Osteocyte (in vitro differentiated cells): ENCODE results near the gene PHACTR1. TPM values are rescaled to one million over a fixed set of nuclear protein-coding genes. Genes with fewer than 3 reads are reported as not detected.

Source experiments
- DNase-seq: peaks from one replicate; pipeline ENCODE4 v3.0.0; 2021; ENCODE audit warnings: mixed read lengths; ENCODE audit not compliant: unreplicated experiment; ENCODE audit errors: extremely low spot score
- H3K27ac Mint-ChIP-seq: one replicate; pipeline ENCODE4 v1.8.0; 2021; ENCODE audit warnings: mild to moderate bottlenecking, mixed read lengths; ENCODE audit not compliant: unreplicated experiment
- H3K27me3 Mint-ChIP-seq: one replicate; pipeline ENCODE4 v1.8.0; 2021; ENCODE audit warnings: mixed read lengths; ENCODE audit not compliant: unreplicated experiment
- H3K36me3 Mint-ChIP-seq: one replicate; pipeline ENCODE4 v1.8.0; 2021; ENCODE audit warnings: mixed read lengths; ENCODE audit not compliant: unreplicated experiment
- H3K4me1 Mint-ChIP-seq: one replicate; pipeline ENCODE4 v1.8.0; 2021; ENCODE audit warnings: mixed read lengths; ENCODE audit not compliant: unreplicated experiment
- H3K4me3 Mint-ChIP-seq: one replicate; pipeline ENCODE4 v1.8.0; 2021; ENCODE audit warnings: mild to moderate bottlenecking, moderate library complexity, mixed read lengths; ENCODE audit not compliant: unreplicated experiment
- H3K9me3 Mint-ChIP-seq: one replicate; pipeline ENCODE4 v1.8.0; 2021; ENCODE audit warnings: mixed read lengths; ENCODE audit not compliant: unreplicated experiment
- CTCF ChIP-seq: fragments of 200-600 bp; sonication (generic); IDR thresholded peaks from 2 replicates; pipeline ENCODE4 v1.5.0; 2021; ENCODE audit warnings: antibody characterized with exemption, mild to moderate bottlenecking, moderate library complexity
- total RNA-seq: library from RNA; stranded (reverse); gene quantifications from 2 replicates; pipeline ENCODE4 v1.2.1, GENCODE V29; 2021

The PHACTR1 gene
- total RNA-seq, 1 donor from 2014 or later = 1.0 TPM

DNA sequence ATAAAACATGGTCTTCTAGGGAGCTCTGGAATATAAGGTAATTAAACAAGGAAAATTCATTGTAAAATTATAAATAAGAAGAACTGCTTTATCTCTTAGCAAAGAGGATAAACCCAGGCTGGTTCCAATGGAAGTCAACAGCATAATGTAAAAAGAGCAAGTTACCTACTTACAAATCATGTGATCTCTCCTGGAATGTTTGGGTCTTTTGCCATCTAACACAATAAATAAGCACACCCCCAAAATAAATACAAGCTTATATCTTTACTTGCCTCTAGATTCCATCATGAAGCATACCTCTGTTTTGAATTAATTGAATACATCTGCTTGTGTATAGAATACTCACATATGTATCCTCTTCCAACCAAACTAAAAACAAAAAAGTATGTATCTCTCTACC lies 2.5 kb upstream of the PHACTR1 start:
- H3K36me3 Mint-ChIP-seq = no peaks in the 10 kb centered on the region
- peaks cover 27% of the 10 kb centered on the region for H3K4me1 Mint-ChIP-seq
- H3K27ac Mint-ChIP-seq = no peak overlapping the region
- no peak overlapping the region for H3K4me3 Mint-ChIP-seq
- no peak for DNase-seq
- no peaks in the 10 kb centered on the region for H3K9me3 Mint-ChIP-seq
- TF ChIP-seq CTCF = no peak
- H3K27me3 Mint-ChIP-seq = no peaks in the 10 kb centered on the region

GRCh38 chr6:12715437-12715836 lies 1.1 kb upstream of the PHACTR1 start:
- Mint-ChIP-seq H3K4me1 (peaks cover 15% of the 10 kb centered on the region), H3K36me3 (no peaks in the 10 kb centered on the region), H3K27ac (no peak overlapping the region), H3K27me3 (no peaks in the 10 kb centered on the region), H3K9me3 (no peaks in the 10 kb centered on the region), H3K4me3 (no peak overlapping the region)
- TF ChIP-seq CTCF = no peak
- DNase-seq = no peak

DNA sequence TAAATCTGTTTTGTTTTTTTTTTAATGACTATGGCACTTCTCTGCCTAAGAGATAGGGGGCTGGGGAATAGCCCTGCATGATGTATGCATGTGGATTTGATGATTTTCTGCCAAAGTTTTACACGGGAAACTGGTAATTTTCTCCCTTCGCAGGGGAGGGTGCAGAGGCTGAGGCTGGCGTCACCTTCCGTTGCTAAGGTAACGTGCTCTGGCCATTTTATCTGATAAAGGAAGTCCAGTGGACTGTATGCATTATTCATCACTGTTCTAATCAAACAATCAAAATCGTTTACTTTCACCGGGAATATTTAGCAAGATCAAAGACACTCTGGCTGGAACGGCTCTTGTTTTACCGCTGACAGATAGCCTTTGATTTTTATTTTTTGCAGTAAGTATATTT lies 789 bp downstream of the PHACTR1 start:
- H3K27me3 Mint-ChIP-seq = no peaks in the 10 kb centered on the region
- H3K27ac Mint-ChIP-seq = no peak overlapping the region
- no peak for DNase-seq
- no peak overlapping the region for H3K4me3 Mint-ChIP-seq
- TF ChIP-seq CTCF = no peak
- H3K9me3 Mint-ChIP-seq = no peaks in the 10 kb centered on the region
- H3K36me3 Mint-ChIP-seq = no peaks in the 10 kb centered on the region
- peaks cover 12% of the 10 kb centered on the region for H3K4me1 Mint-ChIP-seq

- H3K27me3 Mint-ChIP-seq = no peaks in the 10 kb centered on the region
- H3K4me3 Mint-ChIP-seq = peak overlapping the region; percentile 19
- H3K9me3 Mint-ChIP-seq = no peaks in the 10 kb centered on the region
- no peak for DNase-seq
- no peaks in the 10 kb centered on the region for H3K36me3 Mint-ChIP-seq
- TF ChIP-seq CTCF = no peak
- peaks cover 12% of the 10 kb centered on the region for H3K4me1 Mint-ChIP-seq
- no peak overlapping the region for H3K27ac Mint-ChIP-seq
Observed at GRCh38 chr6:12718015-12718414, 1.4 kb downstream of the PHACTR1 start.

DNA sequence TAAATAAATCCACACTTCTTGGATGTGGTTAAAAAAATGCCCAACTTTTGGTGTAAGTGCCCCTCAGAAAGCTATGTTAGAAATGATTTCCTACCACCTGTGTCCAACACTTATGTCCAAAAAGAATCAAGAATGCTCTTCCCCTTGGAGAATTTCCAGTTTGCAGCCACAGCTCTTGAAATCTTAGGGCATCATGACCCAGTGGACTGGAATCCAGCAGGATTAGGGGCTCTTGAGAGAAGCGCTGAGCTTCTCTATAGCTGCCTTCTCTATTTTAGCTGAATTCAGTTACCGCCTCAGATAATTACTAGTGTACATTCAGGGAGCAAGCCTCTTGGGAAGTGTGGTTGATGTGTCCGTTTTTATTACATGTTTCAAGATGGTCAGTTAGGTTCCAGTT lies 2.5 kb downstream of the PHACTR1 start:
- Mint-ChIP-seq H3K9me3 (no peaks in the 10 kb centered on the region), H3K4me3 (no peak overlapping the region), H3K27ac (no peak overlapping the region), H3K27me3 (no peaks in the 10 kb centered on the region), H3K4me1 (peaks cover 12% of the 10 kb centered on the region), H3K36me3 (no peaks in the 10 kb centered on the region)
- no peak for TF ChIP-seq CTCF
- no peak for DNase-seq
